GM19397 (cell line): ENCODE results near the gene CREBBP.

Experiments
- ATAC-seq: cut with Tn5 transposase; IDR thresholded peaks from one replicate; pipeline ENCODE4 v1.9.1; 2021; ENCODE audit warnings: mild to moderate bottlenecking, moderate library complexity; ENCODE audit not compliant: unreplicated experiment

CREBBP gene

GRCh38 chr16:3681206-3681605, 199.3 kb downstream of the CREBBP start:
- no peak for ATAC-seq

GRCh38 chr16:3677994-3678393, 202.5 kb downstream of the CREBBP start:
- ATAC-seq = no peak

- ATAC-seq = no peak
These were observed 204.8 kb downstream of the CREBBP start for GRCh38 chr16:3675601-3676130.
